ENCODE measurements around the gene SPTBN1.

Gene SPTBN1

GRCh38 chr2:54454548-54455130 lies 1.5 kb upstream of the SPTBN1 start:
- no peak overlapping the region for H3K9ac ChIP-seq (ENCODE audit: low read depth in 1 of 2, low read length in 2 of 2)
- peaks cover 8 to 9% of the 10 kb centered on the region in 2 donors for H3K4me1 ChIP-seq (ENCODE audit: control insufficient read depth in 2 of 2, insufficient read depth in 2 of 2, low read length in 2 of 2)
- peak overlapping the region in 1 of 2 donors; percentile 65 for H3K27ac ChIP-seq (ENCODE audit: low read depth in 2 of 2, low read length in 2 of 2)
- H3K36me3 ChIP-seq (ENCODE audit: control insufficient read depth in 2 of 2, insufficient read depth in 2 of 2, low read length in 2 of 2): no peaks in the 10 kb centered on the region
- no peaks in the 10 kb centered on the region for H3K9me3 ChIP-seq (ENCODE audit: control insufficient read depth in 2 of 2, low read length in 2 of 2)
- H3K27me3 ChIP-seq (ENCODE audit: control insufficient read depth in 2 of 2, insufficient read depth in 2 of 2, low read length in 2 of 2): peaks cover 14 to 33% of the 10 kb centered on the region in 2 donors
- peak overlapping the region in 1 of 2 donors; percentile 70 for H3K4me3 ChIP-seq (ENCODE audit: low read length in 2 of 2)

GRCh38 chr2:54455131-54455562 lies 980 bp upstream of the SPTBN1 start:
- Histone ChIP-seq H3K4me3 (ENCODE audit: low read length in 2 of 2) (peak overlapping the region; percentile 65 to 70), H3K36me3 (ENCODE audit: control insufficient read depth in 2 of 2, insufficient read depth in 2 of 2, low read length in 2 of 2) (no peaks in the 10 kb centered on the region), H3K27ac (ENCODE audit: low read depth in 2 of 2, low read length in 2 of 2) (peak overlapping the region; percentile 61 to 65), H3K4me1 (ENCODE audit: control insufficient read depth in 2 of 2, insufficient read depth in 2 of 2, low read length in 2 of 2) (peaks cover 8 to 9% of the 10 kb centered on the region in 2 donors), H3K9me3 (ENCODE audit: control insufficient read depth in 2 of 2, low read length in 2 of 2) (no peaks in the 10 kb centered on the region), H3K9ac (ENCODE audit: low read depth in 1 of 2, low read length in 2 of 2) (peak overlapping the region; percentile 20 to 70), H3K27me3 (ENCODE audit: control insufficient read depth in 2 of 2, insufficient read depth in 2 of 2, low read length in 2 of 2) (peaks cover 14 to 34% of the 10 kb centered on the region in 2 donors)

GRCh38 chr2:54456362-54456611 lies 160 bp downstream of the SPTBN1 start:
- peaks cover 8 to 9% of the 10 kb centered on the region in 2 donors for H3K4me1 ChIP-seq (ENCODE audit: control insufficient read depth in 2 of 2, insufficient read depth in 2 of 2, low read length in 2 of 2)
- H3K4me3 ChIP-seq (ENCODE audit: low read length in 2 of 2): peak overlapping the region in 1 of 2 donors; percentile 52
- peaks cover 16 to 34% of the 10 kb centered on the region in 2 donors for H3K27me3 ChIP-seq (ENCODE audit: control insufficient read depth in 2 of 2, insufficient read depth in 2 of 2, low read length in 2 of 2)
- H3K9ac ChIP-seq (ENCODE audit: low read depth in 1 of 2, low read length in 2 of 2): peak overlapping the region in 1 of 2 donors; percentile 54
- H3K36me3 ChIP-seq (ENCODE audit: control insufficient read depth in 2 of 2, insufficient read depth in 2 of 2, low read length in 2 of 2): no peaks in the 10 kb centered on the region
- H3K27ac ChIP-seq (ENCODE audit: low read depth in 2 of 2, low read length in 2 of 2): peak overlapping the region in 1 of 2 donors; percentile 63
- no peaks in the 10 kb centered on the region for H3K9me3 ChIP-seq (ENCODE audit: control insufficient read depth in 2 of 2, low read length in 2 of 2)

- H3K4me3 ChIP-seq (ENCODE audit: low read length in 2 of 2): peak overlapping the region; percentile 52 to 71
- H3K4me1 ChIP-seq (ENCODE audit: control insufficient read depth in 2 of 2, insufficient read depth in 2 of 2, low read length in 2 of 2): peaks cover 8 to 9% of the 10 kb centered on the region in 2 donors
- H3K9me3 ChIP-seq (ENCODE audit: control insufficient read depth in 2 of 2, low read length in 2 of 2): no peaks in the 10 kb centered on the region
- peak overlapping the region in 1 of 2 donors; percentile 54 for H3K9ac ChIP-seq (ENCODE audit: low read depth in 1 of 2, low read length in 2 of 2)
- peaks cover 16 to 36% of the 10 kb centered on the region in 2 donors for H3K27me3 ChIP-seq (ENCODE audit: control insufficient read depth in 2 of 2, insufficient read depth in 2 of 2, low read length in 2 of 2)
- H3K36me3 ChIP-seq (ENCODE audit: control insufficient read depth in 2 of 2, insufficient read depth in 2 of 2, low read length in 2 of 2): no peaks in the 10 kb centered on the region
- H3K27ac ChIP-seq (ENCODE audit: low read depth in 2 of 2, low read length in 2 of 2): peak overlapping the region; percentile 52 to 70
Measured at GRCh38 chr2:54456612-54457322, 640 bp downstream of the SPTBN1 start.

- H3K36me3 ChIP-seq (ENCODE audit: control insufficient read depth in 2 of 2, insufficient read depth in 2 of 2, low read length in 2 of 2): no peaks in the 10 kb centered on the region
- H3K27ac ChIP-seq (ENCODE audit: low read depth in 2 of 2, low read length in 2 of 2): peak overlapping the region; percentile 52 to 70
- H3K4me3 ChIP-seq (ENCODE audit: low read length in 2 of 2): peak overlapping the region; percentile 52 to 71
- H3K9me3 ChIP-seq (ENCODE audit: control insufficient read depth in 2 of 2, low read length in 2 of 2): no peaks in the 10 kb centered on the region
- H3K4me1 ChIP-seq (ENCODE audit: control insufficient read depth in 2 of 2, insufficient read depth in 2 of 2, low read length in 2 of 2): peaks cover 8 to 9% of the 10 kb centered on the region in 2 donors
- H3K27me3 ChIP-seq (ENCODE audit: control insufficient read depth in 2 of 2, insufficient read depth in 2 of 2, low read length in 2 of 2): peaks cover 16 to 36% of the 10 kb centered on the region in 2 donors
- peak overlapping the region in 1 of 2 donors; percentile 43 for H3K9ac ChIP-seq (ENCODE audit: low read depth in 1 of 2, low read length in 2 of 2)
Measured at GRCh38 chr2:54457323-54458023, 1.3 kb downstream of the SPTBN1 start.

GRCh38 chr2:54459037-54459441 lies 2.9 kb downstream of the SPTBN1 start:
- Histone ChIP-seq H3K27ac (ENCODE audit: low read depth in 2 of 2, low read length in 2 of 2) (peak overlapping the region in 1 of 2 donors; percentile 5), H3K9me3 (ENCODE audit: control insufficient read depth in 2 of 2, low read length in 2 of 2) (no peaks in the 10 kb centered on the region), H3K9ac (ENCODE audit: low read depth in 1 of 2, low read length in 2 of 2) (no peak overlapping the region), H3K4me3 (ENCODE audit: low read length in 2 of 2) (no peak overlapping the region), H3K36me3 (ENCODE audit: control insufficient read depth in 2 of 2, insufficient read depth in 2 of 2, low read length in 2 of 2) (no peaks in the 10 kb centered on the region), H3K4me1 (ENCODE audit: control insufficient read depth in 2 of 2, insufficient read depth in 2 of 2, low read length in 2 of 2) (peaks cover 8 to 9% of the 10 kb centered on the region in 2 donors), H3K27me3 (ENCODE audit: control insufficient read depth in 2 of 2, insufficient read depth in 2 of 2, low read length in 2 of 2) (peaks cover 16 to 35% of the 10 kb centered on the region in 2 donors)

GRCh38 chr2:54461261-54461660 lies 5.1 kb downstream of the SPTBN1 start:
- H3K4me3 ChIP-seq (ENCODE audit: low read length in 2 of 2): no peak overlapping the region
- no peaks in the 10 kb centered on the region for H3K36me3 ChIP-seq (ENCODE audit: control insufficient read depth in 2 of 2, insufficient read depth in 2 of 2, low read length in 2 of 2)
- H3K9me3 ChIP-seq (ENCODE audit: control insufficient read depth in 2 of 2, low read length in 2 of 2): no peaks in the 10 kb centered on the region
- H3K27ac ChIP-seq (ENCODE audit: low read depth in 2 of 2, low read length in 2 of 2): no peak overlapping the region
- H3K9ac ChIP-seq (ENCODE audit: low read depth in 1 of 2, low read length in 2 of 2): no peak overlapping the region
- no peaks in the 10 kb centered on the region for H3K4me1 ChIP-seq (ENCODE audit: control insufficient read depth in 2 of 2, insufficient read depth in 2 of 2, low read length in 2 of 2)
- peaks cover 9 to 25% of the 10 kb centered on the region in 2 donors for H3K27me3 ChIP-seq (ENCODE audit: control insufficient read depth in 2 of 2, insufficient read depth in 2 of 2, low read length in 2 of 2)

- Histone ChIP-seq H3K9me3 (ENCODE audit: control insufficient read depth in 2 of 2, low read length in 2 of 2) (no peaks in the 10 kb centered on the region), H3K27me3 (ENCODE audit: control insufficient read depth in 2 of 2, insufficient read depth in 2 of 2, low read length in 2 of 2) (peaks cover 5 to 6% of the 10 kb centered on the region in 2 donors), H3K9ac (ENCODE audit: low read depth in 1 of 2, low read length in 2 of 2) (no peak overlapping the region), H3K27ac (ENCODE audit: low read depth in 2 of 2, low read length in 2 of 2) (no peak overlapping the region), H3K4me3 (ENCODE audit: low read length in 2 of 2) (no peak overlapping the region), H3K36me3 (ENCODE audit: control insufficient read depth in 2 of 2, insufficient read depth in 2 of 2, low read length in 2 of 2) (no peaks in the 10 kb centered on the region), H3K4me1 (ENCODE audit: control insufficient read depth in 2 of 2, insufficient read depth in 2 of 2, low read length in 2 of 2) (no peaks in the 10 kb centered on the region)
Measured at GRCh38 chr2:54464341-54464740, 8.2 kb downstream of the SPTBN1 start.

GRCh38 chr2:54465143-54465542 lies 9.0 kb downstream of the SPTBN1 start:
- no peaks in the 10 kb centered on the region for H3K4me1 ChIP-seq (ENCODE audit: control insufficient read depth in 2 of 2, insufficient read depth in 2 of 2, low read length in 2 of 2)
- peaks cover 2% of the 10 kb centered on the region in 2 donors for H3K27me3 ChIP-seq (ENCODE audit: control insufficient read depth in 2 of 2, insufficient read depth in 2 of 2, low read length in 2 of 2)
- H3K4me3 ChIP-seq (ENCODE audit: low read length in 2 of 2): no peak overlapping the region
- H3K36me3 ChIP-seq (ENCODE audit: control insufficient read depth in 2 of 2, insufficient read depth in 2 of 2, low read length in 2 of 2): no peaks in the 10 kb centered on the region
- no peak overlapping the region for H3K27ac ChIP-seq (ENCODE audit: low read depth in 2 of 2, low read length in 2 of 2)
- H3K9me3 ChIP-seq (ENCODE audit: control insufficient read depth in 2 of 2, low read length in 2 of 2): no peaks in the 10 kb centered on the region
- H3K9ac ChIP-seq (ENCODE audit: low read depth in 1 of 2, low read length in 2 of 2): no peak overlapping the region

GRCh38 chr2:54466870-54467269 lies 10.7 kb downstream of the SPTBN1 start:
- Histone ChIP-seq H3K9me3 (ENCODE audit: control insufficient read depth in 2 of 2, low read length in 2 of 2) (no peaks in the 10 kb centered on the region), H3K4me3 (ENCODE audit: low read length in 2 of 2) (no peak overlapping the region), H3K4me1 (ENCODE audit: control insufficient read depth in 2 of 2, insufficient read depth in 2 of 2, low read length in 2 of 2) (no peaks in the 10 kb centered on the region), H3K9ac (ENCODE audit: low read depth in 1 of 2, low read length in 2 of 2) (no peak overlapping the region), H3K36me3 (ENCODE audit: control insufficient read depth in 2 of 2, insufficient read depth in 2 of 2, low read length in 2 of 2) (no peaks in the 10 kb centered on the region), H3K27me3 (ENCODE audit: control insufficient read depth in 2 of 2, insufficient read depth in 2 of 2, low read length in 2 of 2) (no peaks in the 10 kb centered on the region), H3K27ac (ENCODE audit: low read depth in 2 of 2, low read length in 2 of 2) (peak overlapping the region in 1 of 2 donors; percentile 11)

Measured in mucosa of rectum (tissue), 2 donors.